ENCODE measurements around the gene PRRC1.

DNA sequence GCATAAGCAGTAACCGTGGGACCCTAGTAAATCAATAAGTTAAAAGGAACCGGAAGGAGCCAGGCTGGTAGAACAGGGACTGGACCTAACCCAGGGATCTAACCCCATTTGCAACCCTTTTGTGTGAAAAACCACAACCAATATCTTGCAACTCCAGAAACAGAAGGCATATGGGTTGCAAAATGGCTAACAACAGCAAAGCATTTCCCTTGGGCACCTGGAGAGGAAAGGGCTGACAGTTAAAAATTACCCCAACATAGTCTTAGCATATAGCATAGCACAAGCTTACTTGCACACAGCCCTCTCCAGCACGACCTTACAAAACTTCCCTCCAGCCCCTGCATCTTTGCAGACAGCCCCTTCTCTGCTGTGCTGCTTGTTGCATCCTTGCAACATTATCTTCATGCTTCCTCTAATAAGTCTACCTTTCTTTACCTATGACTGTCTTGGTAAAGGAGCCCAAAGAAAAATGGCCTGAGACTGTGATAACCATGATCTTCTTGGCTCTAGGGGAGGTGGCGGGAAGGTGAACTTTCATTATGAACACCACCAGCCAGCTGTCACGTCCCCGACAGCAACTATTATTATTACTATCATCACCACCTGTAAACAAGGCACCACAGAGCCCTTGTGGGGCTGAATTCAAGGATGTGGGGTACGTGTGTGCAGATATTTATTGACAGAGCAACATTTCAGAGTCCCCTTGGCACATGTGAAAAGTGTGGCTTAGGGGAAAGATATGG lies 49.8 kb downstream of the PRRC1 start:
- TF ChIP-seq CTCF (IDR thresholded peaks at IDR 0.05), result no peak
- no peak for TF ChIP-seq EP300 (IDR thresholded peaks at IDR 0.05)
